HepG2 (cell line): Measurements from ENCODE around the gene SPAG5.

Experiments
- MTF2 ChIP-seq: sonication (generic); formaldehyde crosslinking; IDR thresholded peaks from 2 replicates; pipeline ENCODE4 v1.5.0; 2020; ENCODE audit warnings: missing genetic modification reagents, borderline replicate concordance
- TERF1 ChIP-seq: sonication (generic); formaldehyde crosslinking; IDR thresholded peaks from 2 replicates; pipeline ENCODE4 v1.8.0; 2022; ENCODE audit warnings: mild to moderate bottlenecking, missing genetic modification reagents, moderate library complexity
- WIZ ChIP-seq: sonication (generic); formaldehyde crosslinking; IDR thresholded peaks from 2 replicates; pipeline ENCODE4 v1.5.1; 2020; ENCODE audit warnings: mild to moderate bottlenecking, missing genetic modification reagents
- YY1 ChIP-seq: IDR thresholded peaks from 2 replicates; pipeline ENCODE4 v1.6.1; 2011; ENCODE audit warnings: low read length, low read depth, moderate library complexity, mild to moderate bottlenecking; ENCODE audit not compliant: insufficient read depth, insufficient replicate concordance
- ZNF670 ChIP-seq: sonication (generic); formaldehyde crosslinking; IDR thresholded peaks from 2 replicates; pipeline ENCODE4 v1.8.0; 2022; ENCODE audit warnings: mild to moderate bottlenecking, missing genetic modification reagents, borderline replicate concordance
- ZNF777 ChIP-seq: sonication (generic); formaldehyde crosslinking; IDR thresholded peaks from 2 replicates; pipeline ENCODE4 v1.4.0; 2020; ENCODE audit warnings: missing genetic modification reagents
- ZNF839 ChIP-seq: sonication (generic); formaldehyde crosslinking; IDR thresholded peaks from 2 replicates; pipeline ENCODE4 v1.4.0; 2020; ENCODE audit warnings: missing genetic modification reagents, mild to moderate bottlenecking, borderline replicate concordance
- ZNF891 ChIP-seq: sonication (generic); formaldehyde crosslinking; IDR thresholded peaks from 2 replicates; pipeline ENCODE4 v1.5.0; 2020; ENCODE audit warnings: mild to moderate bottlenecking, missing genetic modification reagents

GRCh38 chr17:28544402-28545140 lies 54.3 kb downstream of the SPAG5 start:
- no peak for TF ChIP-seq TERF1 (CRISPR knock-in tag)
- TF ChIP-seq ZNF839 (CRISPR knock-in tag) = no peak
- TF ChIP-seq ZNF777 (CRISPR knock-in tag) = no peak
- no peak for TF ChIP-seq ZNF891 (CRISPR knock-in tag)
- TF ChIP-seq ZNF670 (CRISPR knock-in tag) = no peak
- no peak for TF ChIP-seq WIZ (CRISPR knock-in tag)
- TF ChIP-seq MTF2 = no peak
- TF ChIP-seq YY1 = no peak
